Activated CD4-positive, alpha-beta T cell treated with anti-CD3 and anti-CD28 coated beads for 4 hours (primary cell): ENCODE measurements around the gene NSMCE1.

ENCODE experiments used
- DNase-seq, 2 donors: peaks; one replicate each; pipeline ENCODE4 v3.0.0-alpha.2; 2020

NSMCE1 gene, protein sequence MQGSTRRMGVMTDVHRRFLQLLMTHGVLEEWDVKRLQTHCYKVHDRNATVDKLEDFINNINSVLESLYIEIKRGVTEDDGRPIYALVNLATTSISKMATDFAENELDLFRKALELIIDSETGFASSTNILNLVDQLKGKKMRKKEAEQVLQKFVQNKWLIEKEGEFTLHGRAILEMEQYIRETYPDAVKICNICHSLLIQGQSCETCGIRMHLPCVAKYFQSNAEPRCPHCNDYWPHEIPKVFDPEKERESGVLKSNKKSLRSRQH

GRCh38 chr16:27268376-27269299, at the start of gene NSMCE1:
Gene NSMCE1, minus strand, starts transcription at chr16:27268772. Its CDS starts 11,202 bp downstream, at chr16:27257570.
- peak; percentile 94 to 98 for DNase-seq

DNA sequence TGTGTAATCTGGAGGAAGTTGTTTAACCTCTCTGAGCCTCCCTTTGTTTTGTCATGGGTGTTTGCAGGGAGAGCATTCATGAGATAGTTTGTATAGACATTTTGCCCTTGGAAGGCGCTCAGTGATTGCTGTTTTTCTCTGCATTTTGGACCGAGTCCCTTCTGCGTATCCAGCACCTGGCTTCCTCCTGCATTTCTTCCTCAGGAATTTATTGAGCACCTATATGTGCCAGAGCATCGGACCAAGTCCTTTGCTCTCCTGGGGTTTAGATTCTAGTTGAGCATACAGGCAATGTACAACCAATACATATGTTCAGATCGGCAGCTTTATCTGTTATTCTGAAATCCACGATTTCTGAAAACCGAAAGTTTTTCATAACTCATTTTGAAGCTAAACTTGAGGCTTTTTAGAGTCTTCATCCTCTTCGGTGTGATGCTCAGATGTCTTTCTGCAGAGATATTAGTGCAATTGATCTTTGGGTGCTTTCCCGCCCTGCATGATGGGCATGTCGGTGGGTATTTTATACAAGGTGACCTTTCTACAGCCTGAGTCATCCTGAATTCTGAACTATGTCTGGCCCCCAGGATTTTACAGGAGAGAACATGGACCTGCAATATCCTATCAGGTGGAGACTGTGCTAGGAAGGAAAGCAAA, 49.3 kb upstream of the NSMCE1 start:
- DNase-seq, result peak; percentile 49 to 58

GRCh38 chr16:27317320-27317719, 48.7 kb upstream of the NSMCE1 start:
- no peak for DNase-seq

GRCh38 chr16:27316038-27316680, 47.6 kb upstream of the NSMCE1 start:
- no peak for DNase-seq

- DNase-seq, result peak; percentile 40 to 44
Observed at GRCh38 chr16:27315333-27316037, 46.9 kb upstream of the NSMCE1 start.

DNA sequence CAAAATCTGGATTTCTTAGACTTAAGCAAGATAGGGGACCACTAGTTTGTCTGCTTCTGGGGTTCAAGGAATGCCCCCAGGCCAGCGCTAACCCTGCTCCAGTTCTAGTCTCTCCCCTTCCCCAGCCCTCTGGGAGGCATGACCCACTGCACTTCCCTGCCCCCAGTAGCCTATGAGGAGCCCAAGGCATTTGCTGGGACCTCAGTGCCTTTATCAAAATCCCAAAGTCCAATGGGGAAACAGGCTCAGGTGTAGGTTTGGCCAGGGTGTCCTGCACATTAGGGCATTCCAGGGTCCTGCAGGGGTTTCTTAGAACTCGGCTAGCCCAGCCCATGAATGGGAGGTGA, 46.4 kb upstream of the NSMCE1 start:
- no peak for DNase-seq

DNA sequence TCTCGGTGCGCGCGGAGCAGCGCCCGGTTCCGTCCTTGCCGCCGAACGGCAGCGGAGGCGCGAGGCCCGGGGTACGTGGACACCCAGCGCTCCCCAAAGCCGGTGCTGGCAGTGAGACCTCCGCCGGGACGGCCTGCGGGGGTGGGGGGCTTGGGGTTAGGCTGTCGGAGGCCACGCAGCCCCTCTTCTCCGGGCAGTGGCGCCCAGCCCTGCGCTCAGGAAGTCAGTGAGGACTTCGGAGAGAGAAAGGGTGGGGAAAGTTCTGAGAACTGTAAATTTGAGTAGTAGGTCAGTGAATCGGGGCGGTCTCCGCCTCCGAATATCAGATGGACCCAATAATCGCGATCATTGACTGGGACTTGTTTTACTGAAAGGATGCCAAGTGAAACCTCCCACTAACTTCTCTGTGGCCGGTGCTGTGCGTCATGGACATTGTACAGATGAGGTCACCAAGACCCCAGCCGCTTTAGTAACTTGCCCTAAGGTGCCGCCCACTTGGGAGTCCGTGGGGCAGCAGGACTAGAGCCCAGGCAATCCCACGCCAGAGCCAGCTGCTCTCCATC, 45.7 kb upstream of the NSMCE1 start:
- DNase-seq, result peak; percentile 49 to 54

- DNase-seq, result peak; percentile 59 to 66
Observed at GRCh38 chr16:27313422-27314160, 45.0 kb upstream of the NSMCE1 start, which contains the start of gene IL4R. Gene IL4R, plus strand, starts transcription at chr16:27313974. Its CDS starts 26,230 bp downstream, at chr16:27340204.

DNA sequence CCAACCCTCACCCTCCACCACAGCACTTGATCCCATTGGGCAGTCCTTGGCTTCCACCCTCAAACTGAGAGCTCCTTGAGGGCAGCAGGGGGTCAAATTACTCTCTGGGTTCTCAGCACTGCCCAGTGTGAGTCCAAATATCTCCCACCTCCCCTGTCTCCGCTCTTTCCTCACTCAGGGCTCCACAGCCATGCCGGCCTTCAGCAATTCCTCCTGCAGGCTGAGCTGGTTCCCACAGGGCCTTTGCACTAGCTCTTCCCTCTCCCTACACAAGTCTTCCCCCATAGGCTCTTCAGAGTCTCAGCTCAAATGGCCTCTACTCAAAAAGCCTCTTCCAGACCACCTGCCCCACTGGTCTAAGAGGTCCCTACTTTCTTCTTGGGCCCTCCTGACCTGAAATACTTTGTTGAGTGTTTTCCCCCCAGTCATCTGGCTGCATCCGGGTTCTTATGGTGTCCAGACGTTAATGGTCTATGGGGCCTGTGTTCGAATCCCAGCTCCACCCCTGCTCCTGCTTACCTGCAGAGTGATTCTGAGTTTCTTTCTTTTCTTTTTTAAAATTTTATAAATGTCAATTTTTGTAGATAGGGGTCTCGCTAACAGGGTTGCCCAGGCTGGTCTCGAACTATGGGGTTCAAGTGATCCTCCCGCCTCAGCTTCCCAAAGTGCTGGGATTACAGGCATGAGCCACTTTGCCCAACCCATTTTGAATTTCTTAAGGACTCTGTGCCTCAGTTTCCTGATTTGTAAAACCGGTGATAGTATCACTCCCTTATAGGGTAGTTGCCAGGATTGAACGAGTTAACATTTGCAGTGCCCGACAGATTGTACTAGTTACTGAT, 44.2 kb upstream of the NSMCE1 start:
- DNase-seq, result no peak

GRCh38 chr16:27311897-27312303, 43.3 kb upstream of the NSMCE1 start:
- no peak for DNase-seq

GRCh38 chr16:27311448-27311830, 42.9 kb upstream of the NSMCE1 start:
- DNase-seq, result no peak

GRCh38 chr16:27310576-27311447, 42.2 kb upstream of the NSMCE1 start:
- no peak for DNase-seq

DNA sequence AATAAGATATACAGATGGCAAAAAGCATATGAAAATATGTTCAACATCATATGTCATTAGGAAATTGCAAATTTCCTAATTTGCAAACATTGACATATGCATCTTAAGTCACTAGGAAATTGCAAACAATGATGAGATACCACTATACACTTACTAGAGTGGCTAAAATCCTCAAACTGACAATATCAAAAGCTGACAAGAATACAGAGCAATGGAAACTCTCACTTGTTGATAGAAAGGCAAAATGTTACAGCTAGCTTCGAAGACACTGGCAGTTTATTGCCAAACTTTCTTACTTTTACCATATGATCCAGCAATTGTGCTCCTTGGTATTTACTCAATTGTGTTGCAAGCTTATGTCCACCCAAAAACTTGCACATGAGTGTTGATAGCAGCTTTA, 40.2 kb upstream of the NSMCE1 start:
- no peak for DNase-seq

DNA sequence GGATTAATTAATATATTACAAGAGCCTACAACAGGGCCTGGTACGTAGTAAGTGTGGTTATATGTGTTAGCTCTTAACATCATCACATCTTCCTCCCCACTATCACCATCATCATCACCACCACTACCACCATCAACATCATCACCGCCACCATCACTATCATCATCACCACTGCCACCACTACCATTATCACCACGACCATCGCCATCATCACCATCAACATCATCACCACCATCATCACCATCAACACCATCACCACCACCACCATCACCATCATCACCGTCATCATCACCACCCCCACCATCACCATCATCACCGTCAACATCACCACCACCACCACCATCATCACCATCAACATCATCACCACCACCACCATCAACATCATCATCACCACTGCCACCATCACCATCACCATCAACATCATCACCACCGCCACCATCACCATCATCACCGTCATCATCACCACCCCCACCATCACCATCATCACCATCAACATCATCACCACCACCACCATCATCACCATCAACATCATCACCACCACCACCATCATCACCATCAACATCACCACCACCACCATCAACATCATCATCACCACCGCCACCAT, 37.4 kb upstream of the NSMCE1 start:
- DNase-seq, result no peak

- DNase-seq, result no peak
Observed at GRCh38 chr16:27304881-27305745, 36.5 kb upstream of the NSMCE1 start.

- DNase-seq, result no peak
Observed at GRCh38 chr16:27304102-27304501, 35.5 kb upstream of the NSMCE1 start.

GRCh38 chr16:27303256-27304100, 34.9 kb upstream of the NSMCE1 start:
- DNase-seq, result no peak
